Transverse colon (tissue), 4 donors: ENCODE results near the gene HOXC5. TPM values are rescaled to one million over a fixed set of nuclear protein-coding genes. Genes with fewer than 3 reads are reported as not detected.

Experiments used
- DNase-seq: peaks from one replicate; pipeline ENCODE4 v3.0.0-alpha.2; 2019
- H3K27ac ChIP-seq, 4 donors: fragments of 200-600 bp; sonication (generic); 2 replicates each; pipeline ENCODE4 v1.5.1; 2016 to 2018; ENCODE audit warnings: inconsistent platforms in 4 of 4
- H3K27me3 ChIP-seq: fragments of 200-600 bp; sonication (generic); 2 replicates; pipeline ENCODE4 v1.5.1; 2017; ENCODE audit warnings: inconsistent platforms
- H3K36me3 ChIP-seq, 4 donors: fragments of 200-600 bp; sonication (generic); 2 replicates each; pipeline ENCODE4 v1.5.1; 2017 to 2019; ENCODE audit warnings: inconsistent platforms in 4 of 4
- H3K4me1 ChIP-seq, 4 donors: fragments of 200-600 bp; sonication (generic); 2 replicates each; pipeline ENCODE4 v1.5.1; 2017 to 2020; ENCODE audit warnings: inconsistent platforms in 4 of 4
- H3K4me3 ChIP-seq, 4 donors: fragments of 200-600 bp; sonication (generic); 1 replicate in 1 of 4; 2 replicates in 3 of 4; pipeline versions ENCODE4 v1.5.1 to v1.6.1; 2017 to 2019; ENCODE audit warnings: inconsistent platforms in 4 of 4
- H3K9me3 ChIP-seq, 2 donors: fragments of 200-600 bp; sonication (generic); 2 replicates each; pipeline ENCODE4 v1.5.1; 2017 to 2019; ENCODE audit warnings: inconsistent platforms in 2 of 2
- EP300 ChIP-seq: sonication (generic); formaldehyde crosslinking; IDR thresholded peaks from one replicate; pipeline ENCODE4 v1.6.1; 2017; ENCODE audit warnings: antibody characterized with exemption, low read depth
- POLR2A ChIP-seq: fragments of 450-650 bp; IDR thresholded peaks from one replicate; pipeline ENCODE4 v1.6.1; 2016; ENCODE audit warnings: antibody characterized with exemption, mild to moderate bottlenecking, moderate library complexity
- POLR2AphosphoS5 ChIP-seq, 3 donors: sonication (generic); formaldehyde crosslinking; IDR thresholded peaks; one replicate each; pipeline ENCODE4 v1.6.1; 2016; ENCODE audit warnings: antibody characterized with exemption in 3 of 3
- WGBS, 2 donors: methylation state at CpG; one replicate each; pipeline ENCODE4 v1.1.5; 2018; ENCODE audit warnings: low coverage in 1 of 2; 5-methylcytosine and 5-hydroxymethylcytosine counted together
- in situ Hi-C, 4 donors: fragments of 200-750 bp; cut with MboI; loops; one replicate each; pipeline versions ENCODE4 v1.15.0 to v1.15.1; 2017; ENCODE audit warnings: low sequenced_read_pairs in 3 of 4, low pct_ligation_motif_present in 1 of 4, low pct_unique_long_range_greater_than_20kb in 1 of 4
- intact Hi-C: fragments of 100-400 bp; cut with DNase I; formaldehyde crosslinking; loops from one replicate; pipeline ENCODE4 v1.15.1; 2023; ENCODE audit warnings: low total_unique reads
- total RNA-seq, 4 donors: library from RNA; depleted of rRNA; stranded (reverse); fragments of >200 nt; gene quantifications; one replicate each; pipeline ENCODE4 v1.1.0, GENCODE V29; 2016
- TF ChIP-seq, protein P1 (sequence below), 5 experiments: fragments of 200-600 bp in 3 of 5; fragments of 450-650 bp in 2 of 5; sonication (generic) in 3 of 5; IDR thresholded peaks; 1 replicate in 2 of 5; 2 replicates in 3 of 5; pipeline ENCODE4 v1.5.1; 2016 to 2017; ENCODE audit warnings: antibody characterized with exemption in 5 of 5, inconsistent platforms in 3 of 5, mild to moderate bottlenecking in 2 of 5, moderate library complexity in 1 of 5

The HOXC5 gene
- total RNA-seq, 4 donors from 2014 or later = 0.27 to 0.60 TPM; not detected in 2

- intact Hi-C loops (no loop called here), in situ Hi-C loops (loop anchor here in 2 of 4 donors (5.0 to 10.0 kb wide), 2 partner anchors 168 to 170 kb away; no protein-coding TSS in a partner anchor)
- TF ChIP-seq, protein P1, sequence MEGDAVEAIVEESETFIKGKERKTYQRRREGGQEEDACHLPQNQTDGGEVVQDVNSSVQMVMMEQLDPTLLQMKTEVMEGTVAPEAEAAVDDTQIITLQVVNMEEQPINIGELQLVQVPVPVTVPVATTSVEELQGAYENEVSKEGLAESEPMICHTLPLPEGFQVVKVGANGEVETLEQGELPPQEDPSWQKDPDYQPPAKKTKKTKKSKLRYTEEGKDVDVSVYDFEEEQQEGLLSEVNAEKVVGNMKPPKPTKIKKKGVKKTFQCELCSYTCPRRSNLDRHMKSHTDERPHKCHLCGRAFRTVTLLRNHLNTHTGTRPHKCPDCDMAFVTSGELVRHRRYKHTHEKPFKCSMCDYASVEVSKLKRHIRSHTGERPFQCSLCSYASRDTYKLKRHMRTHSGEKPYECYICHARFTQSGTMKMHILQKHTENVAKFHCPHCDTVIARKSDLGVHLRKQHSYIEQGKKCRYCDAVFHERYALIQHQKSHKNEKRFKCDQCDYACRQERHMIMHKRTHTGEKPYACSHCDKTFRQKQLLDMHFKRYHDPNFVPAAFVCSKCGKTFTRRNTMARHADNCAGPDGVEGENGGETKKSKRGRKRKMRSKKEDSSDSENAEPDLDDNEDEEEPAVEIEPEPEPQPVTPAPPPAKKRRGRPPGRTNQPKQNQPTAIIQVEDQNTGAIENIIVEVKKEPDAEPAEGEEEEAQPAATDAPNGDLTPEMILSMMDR (IDR thresholded peaks at IDR 0.05) = no peak
- TF ChIP-seq POLR2A (no peak), EP300 (no peak), POLR2AphosphoS5 (IDR thresholded peaks at IDR 0.05) (no peak)
- H3K27me3 ChIP-seq = peaks cover 100% of the 10 kb centered on the region
- 18 to 44% methylated on average over 3 to 5 of the region's 5 CpGs for WGBS, 2 donors
- H3K36me3 ChIP-seq = no peaks in the 10 kb centered on the region
- H3K9me3 ChIP-seq = no peaks in the 10 kb centered on the region
- DNase-seq = no peak
- H3K27ac ChIP-seq = no peak overlapping the region
- peaks cover 7 to 24% (median 9%) of the 10 kb centered on the region in 4 donors for H3K4me1 ChIP-seq
- H3K4me3 ChIP-seq = no peak overlapping the region
These were observed 8.1 kb upstream of the HOXC5 start for GRCh38 chr12:54024581-54025305.

DNA sequence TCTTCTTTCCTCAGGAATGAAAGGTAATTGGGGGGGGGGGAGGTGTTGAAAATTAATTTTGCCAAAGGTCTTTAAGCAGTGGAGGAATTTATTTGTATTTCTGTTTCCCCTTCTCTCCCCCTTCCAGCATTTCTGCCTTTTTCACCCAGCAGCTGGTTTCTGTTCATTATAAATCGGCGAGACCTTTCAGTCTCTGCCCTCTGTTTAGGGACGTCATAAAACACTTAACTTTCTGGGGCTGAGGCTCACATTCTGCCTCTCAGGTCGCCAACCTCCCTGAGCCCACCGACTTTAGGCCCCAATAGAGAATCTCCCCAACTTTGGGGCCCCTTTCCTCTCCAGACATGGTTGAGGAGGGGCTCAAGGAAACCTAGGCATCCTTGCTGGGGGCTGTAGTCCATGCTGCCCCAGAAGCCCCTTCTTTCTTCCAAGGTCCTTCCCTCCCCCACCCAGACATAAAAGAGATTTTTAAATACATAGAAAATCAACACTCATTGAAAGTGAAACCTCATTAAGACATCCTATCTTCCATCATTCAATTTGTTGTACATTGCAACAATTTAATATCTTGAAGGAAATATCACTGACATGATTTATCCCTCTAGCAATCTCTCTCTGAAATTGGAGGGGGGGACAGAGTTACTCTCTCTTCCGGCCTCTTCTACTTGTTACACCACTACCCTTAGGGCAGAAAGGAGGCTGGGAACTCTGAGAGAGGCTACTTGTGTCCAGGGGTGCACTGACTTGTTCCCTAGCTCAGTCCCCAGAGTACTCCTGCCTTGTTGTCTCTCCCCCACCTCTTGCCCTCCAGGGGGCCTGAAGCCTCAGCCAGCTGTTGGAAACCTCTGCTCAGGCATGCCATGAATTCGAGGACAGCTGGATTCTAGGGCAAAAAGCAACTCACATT is 7.1 kb upstream of the HOXC5 start:
- TF ChIP-seq EP300 (no peak), POLR2A (no peak), POLR2AphosphoS5 (IDR thresholded peaks at IDR 0.05) (no peak)
- TF ChIP-seq, protein P1 (IDR thresholded peaks at IDR 0.05) = no peak
- WGBS, 2 donors = 21 to 23% methylated on average over 4 to 7 of the region's 7 CpGs
- Histone ChIP-seq H3K27ac (no peak overlapping the region), H3K4me1 (peaks cover 7 to 24% (median 9%) of the 10 kb centered on the region in 4 donors), H3K4me3 (no peak overlapping the region), H3K27me3 (peaks cover 100% of the 10 kb centered on the region), H3K36me3 (no peaks in the 10 kb centered on the region), H3K9me3 (no peaks in the 10 kb centered on the region)
- intact Hi-C loops = no loop called here
- in situ Hi-C loops = loop anchor here in 2 of 4 donors (5.0 to 10.0 kb wide), 2 partner anchors 167 to 169 kb away; no protein-coding TSS in a partner anchor
- DNase-seq = no peak

- no peak for DNase-seq
- TF ChIP-seq POLR2A (no peak), POLR2AphosphoS5 (IDR thresholded peaks at IDR 0.05) (no peak), EP300 (no peak)
- TF ChIP-seq, protein P1 (IDR thresholded peaks at IDR 0.05) = no peak
- no peak overlapping the region for H3K27ac ChIP-seq
- H3K4me1 ChIP-seq = peaks cover 7 to 24% (median 11%) of the 10 kb centered on the region in 4 donors
- H3K27me3 ChIP-seq = peaks cover 100% of the 10 kb centered on the region
- intact Hi-C loops = no loop called here
- no peaks in the 10 kb centered on the region for H3K36me3 ChIP-seq
- no peak overlapping the region for H3K4me3 ChIP-seq
- no peaks in the 10 kb centered on the region for H3K9me3 ChIP-seq
- in situ Hi-C loops = loop anchor here in 2 of 4 donors (5.0 to 10.0 kb wide), 2 partner anchors 165 to 168 kb away; no protein-coding TSS in a partner anchor
- 4 to 16% methylated on average over 7 to 22 of the region's 22 CpGs for WGBS, 2 donors
These were observed 6.0 kb upstream of the HOXC5 start for GRCh38 chr12:54026640-54027441.
